Endothelial cell (in vitro differentiated cells): Measurements from ENCODE around the gene GNAZ. TPM values are rescaled to one million over a fixed set of nuclear protein-coding genes. Genes with fewer than 3 reads are reported as not detected.

Experiments
- DNase-seq: peaks from one replicate; pipeline ENCODE4 v3.0.0; 2021; ENCODE audit warnings: low spot score
- H3K27ac Mint-ChIP-seq: one replicate; pipeline ENCODE4 v1.8.0; 2021; ENCODE audit warnings: mixed read lengths, inconsistent platforms; ENCODE audit not compliant: unreplicated experiment
- H3K27me3 Mint-ChIP-seq: one replicate; pipeline ENCODE4 v1.8.0; 2021; ENCODE audit warnings: mild to moderate bottlenecking, moderate library complexity, mixed read lengths, inconsistent platforms; ENCODE audit not compliant: unreplicated experiment
- H3K36me3 Mint-ChIP-seq: one replicate; pipeline ENCODE4 v1.8.0; 2021; ENCODE audit warnings: mild to moderate bottlenecking, low read depth, mixed read lengths, inconsistent platforms; ENCODE audit not compliant: unreplicated experiment
- H3K4me1 Mint-ChIP-seq: one replicate; pipeline ENCODE4 v1.8.0; 2021; ENCODE audit warnings: mild to moderate bottlenecking, mixed read lengths, inconsistent platforms; ENCODE audit not compliant: unreplicated experiment
- H3K4me3 Mint-ChIP-seq: one replicate; pipeline ENCODE4 v1.8.0; 2021; ENCODE audit warnings: mild to moderate bottlenecking, mixed read lengths, inconsistent platforms; ENCODE audit not compliant: unreplicated experiment
- H3K9me3 Mint-ChIP-seq: one replicate; pipeline ENCODE4 v1.8.0; 2021; ENCODE audit warnings: mixed read lengths, inconsistent platforms; ENCODE audit not compliant: unreplicated experiment
- total RNA-seq: library from RNA; stranded (reverse); fragmentation: NEBNext Ultra II Directional; extraction: Animal tissue kit (Norgen Biotek cat#: 25700); gene quantifications from one replicate; pipeline ENCODE4 v1.2.1, GENCODE V29; 2021; ENCODE audit not compliant: unreplicated experiment
- TF ChIP-seq, protein P1 (sequence below): fragments of 200-600 bp; sonication (generic); IDR thresholded peaks from one replicate; pipeline ENCODE4 v1.5.0; 2021; ENCODE audit warnings: antibody characterized with exemption; ENCODE audit not compliant: unreplicated experiment

GNAZ gene
- total RNA-seq, 1 donor from 2014 or later: 0.21 TPM

DNA sequence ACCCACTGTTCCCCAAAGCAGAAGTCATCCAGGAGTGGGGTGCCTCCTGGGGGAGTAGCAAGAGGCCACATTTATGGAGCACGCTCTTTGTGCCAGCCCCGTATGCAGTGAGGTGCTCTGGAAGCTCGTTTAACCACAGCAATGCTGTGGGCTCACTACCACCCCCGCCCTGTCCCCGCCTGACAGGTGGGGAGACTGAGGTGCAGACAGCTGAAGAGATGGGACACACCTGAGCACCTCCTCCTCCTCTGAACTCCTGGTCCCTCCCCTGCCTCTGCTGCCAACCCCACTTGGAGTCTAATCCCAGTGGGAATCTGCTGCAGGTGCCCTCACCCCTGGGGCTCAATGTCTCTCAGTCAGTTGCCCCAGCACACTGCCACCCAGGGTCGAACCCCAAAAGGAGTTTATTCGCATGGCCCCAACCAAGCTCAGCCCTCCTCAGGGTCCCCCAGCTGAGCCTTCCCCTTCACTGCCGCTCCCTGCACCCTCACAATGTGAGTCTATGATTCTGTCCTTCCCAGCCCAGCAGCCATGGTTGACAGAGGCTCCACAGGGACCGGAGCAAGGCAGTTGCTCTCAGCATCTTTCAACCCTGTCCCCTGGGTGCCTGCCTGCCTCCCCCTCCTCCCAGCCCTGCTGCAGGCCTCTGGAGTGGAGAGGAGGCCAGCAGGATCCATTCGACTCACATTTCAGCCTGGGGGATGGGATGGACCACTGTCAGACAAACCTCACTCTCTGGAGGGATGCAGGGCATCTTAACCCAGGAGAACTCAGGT lies 96.7 kb downstream of the GNAZ start:
- TF ChIP-seq, protein P1, sequence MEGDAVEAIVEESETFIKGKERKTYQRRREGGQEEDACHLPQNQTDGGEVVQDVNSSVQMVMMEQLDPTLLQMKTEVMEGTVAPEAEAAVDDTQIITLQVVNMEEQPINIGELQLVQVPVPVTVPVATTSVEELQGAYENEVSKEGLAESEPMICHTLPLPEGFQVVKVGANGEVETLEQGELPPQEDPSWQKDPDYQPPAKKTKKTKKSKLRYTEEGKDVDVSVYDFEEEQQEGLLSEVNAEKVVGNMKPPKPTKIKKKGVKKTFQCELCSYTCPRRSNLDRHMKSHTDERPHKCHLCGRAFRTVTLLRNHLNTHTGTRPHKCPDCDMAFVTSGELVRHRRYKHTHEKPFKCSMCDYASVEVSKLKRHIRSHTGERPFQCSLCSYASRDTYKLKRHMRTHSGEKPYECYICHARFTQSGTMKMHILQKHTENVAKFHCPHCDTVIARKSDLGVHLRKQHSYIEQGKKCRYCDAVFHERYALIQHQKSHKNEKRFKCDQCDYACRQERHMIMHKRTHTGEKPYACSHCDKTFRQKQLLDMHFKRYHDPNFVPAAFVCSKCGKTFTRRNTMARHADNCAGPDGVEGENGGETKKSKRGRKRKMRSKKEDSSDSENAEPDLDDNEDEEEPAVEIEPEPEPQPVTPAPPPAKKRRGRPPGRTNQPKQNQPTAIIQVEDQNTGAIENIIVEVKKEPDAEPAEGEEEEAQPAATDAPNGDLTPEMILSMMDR: no peak
- no peak for DNase-seq
- peaks cover 2% of the 10 kb centered on the region for H3K27me3 Mint-ChIP-seq

DNA sequence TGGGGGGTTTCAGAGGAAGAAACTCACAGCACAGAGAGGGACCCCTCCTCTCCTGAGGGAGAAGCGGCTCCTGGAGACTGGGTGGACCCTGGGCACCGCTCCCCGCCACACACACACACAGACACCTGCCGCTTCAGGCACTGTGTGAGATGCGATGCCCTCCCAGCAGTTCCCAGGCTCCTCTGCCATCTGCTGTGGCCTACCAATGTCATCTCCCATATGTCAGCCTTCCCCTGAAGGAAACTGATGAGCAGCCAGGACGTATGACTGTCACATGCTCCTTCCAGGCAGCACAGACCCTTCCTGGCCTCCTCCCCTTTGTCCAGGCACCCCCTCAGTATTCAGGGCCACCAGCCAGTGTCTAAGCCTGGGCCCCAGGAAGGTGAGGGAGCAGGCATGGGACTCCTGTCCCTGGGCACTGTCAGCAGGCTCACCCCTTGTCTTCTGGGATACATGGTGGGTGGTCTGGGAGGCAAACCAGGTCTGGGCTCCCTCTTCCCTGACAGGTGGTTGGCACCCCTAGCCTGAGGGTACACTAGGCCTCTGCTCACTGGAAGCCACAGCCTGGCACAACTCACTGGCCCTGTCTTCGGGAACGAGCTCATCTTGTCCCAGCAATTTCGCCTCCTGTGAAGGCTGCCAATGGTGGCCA lies 98.2 kb downstream of the GNAZ start:
- no peak for DNase-seq
- no peaks in the 10 kb centered on the region for H3K9me3 Mint-ChIP-seq
- H3K4me3 Mint-ChIP-seq: no peak overlapping the region
- TF ChIP-seq, protein P1: no peak
- no peaks in the 10 kb centered on the region for H3K4me1 Mint-ChIP-seq
- H3K27ac Mint-ChIP-seq: no peak overlapping the region
- H3K36me3 Mint-ChIP-seq: peaks cover 3% of the 10 kb centered on the region
- H3K27me3 Mint-ChIP-seq: no peaks in the 10 kb centered on the region

More for the DNA sequence above, 96.7 kb downstream of the GNAZ start:
- Mint-ChIP-seq H3K36me3 (peaks cover 3% of the 10 kb centered on the region), H3K9me3 (no peaks in the 10 kb centered on the region), H3K4me3 (no peak overlapping the region), H3K27ac (no peak overlapping the region), H3K4me1 (no peaks in the 10 kb centered on the region)

DNA sequence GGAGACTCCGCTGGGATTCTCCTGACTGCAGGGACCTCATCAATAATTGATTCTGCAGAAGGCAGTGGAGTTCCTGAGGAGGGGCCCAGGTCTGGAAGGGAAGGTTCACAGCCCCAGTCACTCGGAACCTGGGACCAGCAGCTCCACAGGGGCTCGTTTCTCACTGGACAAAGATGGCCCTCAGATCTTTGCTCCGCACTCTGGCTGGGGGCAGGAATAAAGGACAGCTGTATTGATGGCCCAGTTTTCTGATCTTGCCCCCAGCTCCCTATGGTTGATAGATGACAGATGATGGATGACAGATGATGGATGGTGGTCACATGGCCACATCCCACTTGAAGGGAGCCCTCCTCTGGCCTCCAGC lies 98.7 kb downstream of the GNAZ start:
- TF ChIP-seq, protein P1: no peak
- Mint-ChIP-seq H3K27ac (no peak overlapping the region), H3K9me3 (no peaks in the 10 kb centered on the region), H3K4me1 (no peaks in the 10 kb centered on the region), H3K4me3 (no peak overlapping the region), H3K27me3 (no peaks in the 10 kb centered on the region), H3K36me3 (peaks cover 3% of the 10 kb centered on the region)
- no peak for DNase-seq

Other genes with a start within 250 kb of the GNAZ start
- not detected for gene IGLL5, start 182.7 kb upstream of the GNAZ start, total RNA-seq
- 1.1 TPM for gene RSPH14, start 71.5 kb downstream of the GNAZ start, total RNA-seq
- 2.2 TPM for gene RAB36, start 75.0 kb downstream of the GNAZ start, total RNA-seq
- gene BCR, start 110.0 kb downstream of the GNAZ start, total RNA-seq: 92.6 TPM